Panc1 (cell line): ENCODE data around the gene PPHLN1.

Experiments used
- POLR2AphosphoS5 ChIP-seq: IDR thresholded peaks from 2 replicates; pipeline ENCODE4 v1.6.1; 2012; ENCODE audit warnings: mild to moderate bottlenecking, low read depth, low read length, moderate library complexity
- TF ChIP-seq, protein P1 (sequence below): fragments of 450-650 bp; IDR thresholded peaks from 2 replicates; pipeline ENCODE4 v1.5.1; 2017; ENCODE audit warnings: mild to moderate bottlenecking
- TF ChIP-seq, protein P2 (sequence below), 2 experiments: IDR thresholded peaks; 2 replicates each; pipeline ENCODE4 v1.6.1; 2011 to 2012; ENCODE audit warnings: low read depth in 2 of 2, control low read depth in 1 of 2, low read length in 1 of 2, mild to moderate bottlenecking in 1 of 2, moderate library complexity in 1 of 2; ENCODE audit not compliant: insufficient read depth in 1 of 2

DNA sequence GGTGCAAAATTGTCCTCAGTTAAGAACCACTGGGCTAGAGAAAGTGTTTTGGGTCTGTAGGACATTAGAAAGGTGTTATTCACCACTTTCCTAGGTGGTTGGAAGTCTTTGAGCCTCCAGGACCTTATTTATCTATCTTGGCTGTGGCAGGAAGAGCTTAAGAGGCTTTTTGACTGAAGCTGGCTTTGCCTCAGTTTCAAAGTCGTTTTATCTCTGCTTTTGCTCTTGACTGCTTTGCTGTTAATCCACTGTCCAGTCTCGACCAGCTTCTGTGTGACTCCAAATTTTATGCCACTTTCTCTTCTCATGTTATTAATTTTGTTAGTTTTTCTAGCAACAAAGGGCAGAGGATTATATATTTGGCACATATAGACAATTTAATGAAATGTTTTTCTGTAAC, 60.3 kb downstream of the PPHLN1 start:
- TF ChIP-seq, protein P1, sequence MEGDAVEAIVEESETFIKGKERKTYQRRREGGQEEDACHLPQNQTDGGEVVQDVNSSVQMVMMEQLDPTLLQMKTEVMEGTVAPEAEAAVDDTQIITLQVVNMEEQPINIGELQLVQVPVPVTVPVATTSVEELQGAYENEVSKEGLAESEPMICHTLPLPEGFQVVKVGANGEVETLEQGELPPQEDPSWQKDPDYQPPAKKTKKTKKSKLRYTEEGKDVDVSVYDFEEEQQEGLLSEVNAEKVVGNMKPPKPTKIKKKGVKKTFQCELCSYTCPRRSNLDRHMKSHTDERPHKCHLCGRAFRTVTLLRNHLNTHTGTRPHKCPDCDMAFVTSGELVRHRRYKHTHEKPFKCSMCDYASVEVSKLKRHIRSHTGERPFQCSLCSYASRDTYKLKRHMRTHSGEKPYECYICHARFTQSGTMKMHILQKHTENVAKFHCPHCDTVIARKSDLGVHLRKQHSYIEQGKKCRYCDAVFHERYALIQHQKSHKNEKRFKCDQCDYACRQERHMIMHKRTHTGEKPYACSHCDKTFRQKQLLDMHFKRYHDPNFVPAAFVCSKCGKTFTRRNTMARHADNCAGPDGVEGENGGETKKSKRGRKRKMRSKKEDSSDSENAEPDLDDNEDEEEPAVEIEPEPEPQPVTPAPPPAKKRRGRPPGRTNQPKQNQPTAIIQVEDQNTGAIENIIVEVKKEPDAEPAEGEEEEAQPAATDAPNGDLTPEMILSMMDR, result no peak
- no peak for TF ChIP-seq POLR2AphosphoS5
- TF ChIP-seq, protein P2, sequence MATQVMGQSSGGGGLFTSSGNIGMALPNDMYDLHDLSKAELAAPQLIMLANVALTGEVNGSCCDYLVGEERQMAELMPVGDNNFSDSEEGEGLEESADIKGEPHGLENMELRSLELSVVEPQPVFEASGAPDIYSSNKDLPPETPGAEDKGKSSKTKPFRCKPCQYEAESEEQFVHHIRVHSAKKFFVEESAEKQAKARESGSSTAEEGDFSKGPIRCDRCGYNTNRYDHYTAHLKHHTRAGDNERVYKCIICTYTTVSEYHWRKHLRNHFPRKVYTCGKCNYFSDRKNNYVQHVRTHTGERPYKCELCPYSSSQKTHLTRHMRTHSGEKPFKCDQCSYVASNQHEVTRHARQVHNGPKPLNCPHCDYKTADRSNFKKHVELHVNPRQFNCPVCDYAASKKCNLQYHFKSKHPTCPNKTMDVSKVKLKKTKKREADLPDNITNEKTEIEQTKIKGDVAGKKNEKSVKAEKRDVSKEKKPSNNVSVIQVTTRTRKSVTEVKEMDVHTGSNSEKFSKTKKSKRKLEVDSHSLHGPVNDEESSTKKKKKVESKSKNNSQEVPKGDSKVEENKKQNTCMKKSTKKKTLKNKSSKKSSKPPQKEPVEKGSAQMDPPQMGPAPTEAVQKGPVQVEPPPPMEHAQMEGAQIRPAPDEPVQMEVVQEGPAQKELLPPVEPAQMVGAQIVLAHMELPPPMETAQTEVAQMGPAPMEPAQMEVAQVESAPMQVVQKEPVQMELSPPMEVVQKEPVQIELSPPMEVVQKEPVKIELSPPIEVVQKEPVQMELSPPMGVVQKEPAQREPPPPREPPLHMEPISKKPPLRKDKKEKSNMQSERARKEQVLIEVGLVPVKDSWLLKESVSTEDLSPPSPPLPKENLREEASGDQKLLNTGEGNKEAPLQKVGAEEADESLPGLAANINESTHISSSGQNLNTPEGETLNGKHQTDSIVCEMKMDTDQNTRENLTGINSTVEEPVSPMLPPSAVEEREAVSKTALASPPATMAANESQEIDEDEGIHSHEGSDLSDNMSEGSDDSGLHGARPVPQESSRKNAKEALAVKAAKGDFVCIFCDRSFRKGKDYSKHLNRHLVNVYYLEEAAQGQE (IDR thresholded peaks at IDR 0.05; ENCODE audit: insufficient read depth in 1 of 2, low read depth in 2 of 2, low read length in 1 of 2), result no peak
